ENCODE results near the gene CSNK1E.

CSNK1E gene

GRCh38 chr22:38309614-38310517, 7.4 kb downstream of the CSNK1E start:
- no peak for DNase-seq
- Mint-ChIP-seq H3K36me3 (ENCODE audit: low read depth) (peaks cover 46% of the 10 kb centered on the region), H3K27ac (peak overlapping the region; percentile 61), H3K9me3 (no peaks in the 10 kb centered on the region), H3K4me3 (no peak overlapping the region), H3K4me1 (peaks cover 85% of the 10 kb centered on the region), H3K27me3 (ENCODE audit: low read depth, poor library complexity) (peaks cover 3% of the 10 kb centered on the region)
- TF ChIP-seq CTCF (IDR thresholded peaks at IDR 0.05), result no peak

- Mint-ChIP-seq H3K36me3 (ENCODE audit: low read depth) (peaks cover 52% of the 10 kb centered on the region), H3K4me3 (no peak overlapping the region), H3K4me1 (peaks cover 82% of the 10 kb centered on the region), H3K9me3 (no peaks in the 10 kb centered on the region), H3K27ac (peak overlapping the region; percentile 36), H3K27me3 (ENCODE audit: low read depth, poor library complexity) (no peaks in the 10 kb centered on the region)
- no peak for TF ChIP-seq CTCF (IDR thresholded peaks at IDR 0.05)
- no peak for DNase-seq
Observed at GRCh38 chr22:38308791-38309498, 8.3 kb downstream of the CSNK1E start.

DNA sequence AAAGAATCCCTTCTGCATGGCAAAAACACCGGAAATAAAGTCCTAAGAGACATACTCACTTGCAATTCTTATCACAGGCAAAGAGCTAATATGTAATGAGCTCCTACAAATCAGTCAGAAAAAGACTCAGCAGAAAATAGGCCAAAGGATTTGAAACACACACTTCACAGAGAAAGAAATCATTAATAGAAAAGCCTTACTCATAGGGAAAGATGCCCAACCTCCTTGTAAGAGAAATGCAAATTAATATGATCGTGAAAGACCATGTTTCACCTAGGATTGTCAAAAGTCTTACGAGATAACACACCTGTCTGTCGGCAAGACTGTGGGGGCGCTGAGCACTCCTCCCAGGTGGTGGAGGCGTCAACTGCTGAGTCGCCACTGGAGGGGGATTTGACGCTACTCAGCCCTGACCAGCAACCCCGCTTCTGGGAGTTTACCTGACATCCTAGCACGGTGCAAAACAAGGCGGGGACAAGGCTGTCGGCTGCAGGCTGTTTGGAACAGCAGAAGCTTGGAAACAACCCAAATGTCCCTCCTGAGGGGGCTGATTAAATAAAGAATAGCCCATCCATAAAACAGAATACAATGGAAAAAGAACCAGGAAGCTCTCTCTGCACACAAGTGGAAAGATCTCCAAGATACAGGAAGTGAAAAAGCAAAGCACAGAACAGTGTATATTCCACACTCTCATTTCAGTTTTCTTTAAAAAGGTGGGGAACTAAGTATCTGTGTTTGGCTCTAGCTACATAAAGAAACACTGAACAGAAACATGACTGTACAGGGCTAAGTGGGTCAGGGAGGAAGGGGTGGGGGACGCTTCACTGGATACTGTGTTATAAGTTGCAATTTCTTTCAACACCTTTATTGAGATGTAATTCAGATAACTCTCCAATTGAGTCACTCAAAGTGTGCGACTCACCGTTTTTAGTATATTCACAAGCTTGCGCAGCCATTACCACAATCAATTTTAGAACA, 11.5 kb downstream of the CSNK1E start:
- Mint-ChIP-seq H3K9me3 (no peaks in the 10 kb centered on the region), H3K4me1 (peaks cover 56% of the 10 kb centered on the region), H3K27ac (peak overlapping the region; percentile 69), H3K4me3 (no peak overlapping the region), H3K36me3 (ENCODE audit: low read depth) (peaks cover 48% of the 10 kb centered on the region), H3K27me3 (ENCODE audit: low read depth, poor library complexity) (no peaks in the 10 kb centered on the region)
- DNase-seq, result peak; percentile 20
- no peak for TF ChIP-seq CTCF (IDR thresholded peaks at IDR 0.05)

GRCh38 chr22:38304526-38304925, 12.7 kb downstream of the CSNK1E start:
- peak overlapping the region; percentile 88 for H3K27ac Mint-ChIP-seq
- H3K4me3 Mint-ChIP-seq, result no peak overlapping the region
- H3K36me3 Mint-ChIP-seq (ENCODE audit: low read depth), result peaks cover 53% of the 10 kb centered on the region
- H3K9me3 Mint-ChIP-seq, result no peaks in the 10 kb centered on the region
- H3K27me3 Mint-ChIP-seq (ENCODE audit: low read depth, poor library complexity), result no peaks in the 10 kb centered on the region
- TF ChIP-seq CTCF (IDR thresholded peaks at IDR 0.05), result no peak
- peak; percentile 21 for DNase-seq
- H3K4me1 Mint-ChIP-seq, result peaks cover 45% of the 10 kb centered on the region

GRCh38 chr22:38303974-38304373, 13.3 kb downstream of the CSNK1E start:
- no peaks in the 10 kb centered on the region for H3K27me3 Mint-ChIP-seq (ENCODE audit: low read depth, poor library complexity)
- H3K36me3 Mint-ChIP-seq (ENCODE audit: low read depth), result peaks cover 53% of the 10 kb centered on the region
- no peak for TF ChIP-seq CTCF (IDR thresholded peaks at IDR 0.05)
- DNase-seq, result no peak
- peak overlapping the region; percentile 88 for H3K27ac Mint-ChIP-seq
- no peak overlapping the region for H3K4me3 Mint-ChIP-seq
- no peaks in the 10 kb centered on the region for H3K9me3 Mint-ChIP-seq
- H3K4me1 Mint-ChIP-seq, result peaks cover 40% of the 10 kb centered on the region

Measured in nephron progenitor cell (in vitro differentiated cells).